ENCODE data around the gene PRKCG.

DNA sequence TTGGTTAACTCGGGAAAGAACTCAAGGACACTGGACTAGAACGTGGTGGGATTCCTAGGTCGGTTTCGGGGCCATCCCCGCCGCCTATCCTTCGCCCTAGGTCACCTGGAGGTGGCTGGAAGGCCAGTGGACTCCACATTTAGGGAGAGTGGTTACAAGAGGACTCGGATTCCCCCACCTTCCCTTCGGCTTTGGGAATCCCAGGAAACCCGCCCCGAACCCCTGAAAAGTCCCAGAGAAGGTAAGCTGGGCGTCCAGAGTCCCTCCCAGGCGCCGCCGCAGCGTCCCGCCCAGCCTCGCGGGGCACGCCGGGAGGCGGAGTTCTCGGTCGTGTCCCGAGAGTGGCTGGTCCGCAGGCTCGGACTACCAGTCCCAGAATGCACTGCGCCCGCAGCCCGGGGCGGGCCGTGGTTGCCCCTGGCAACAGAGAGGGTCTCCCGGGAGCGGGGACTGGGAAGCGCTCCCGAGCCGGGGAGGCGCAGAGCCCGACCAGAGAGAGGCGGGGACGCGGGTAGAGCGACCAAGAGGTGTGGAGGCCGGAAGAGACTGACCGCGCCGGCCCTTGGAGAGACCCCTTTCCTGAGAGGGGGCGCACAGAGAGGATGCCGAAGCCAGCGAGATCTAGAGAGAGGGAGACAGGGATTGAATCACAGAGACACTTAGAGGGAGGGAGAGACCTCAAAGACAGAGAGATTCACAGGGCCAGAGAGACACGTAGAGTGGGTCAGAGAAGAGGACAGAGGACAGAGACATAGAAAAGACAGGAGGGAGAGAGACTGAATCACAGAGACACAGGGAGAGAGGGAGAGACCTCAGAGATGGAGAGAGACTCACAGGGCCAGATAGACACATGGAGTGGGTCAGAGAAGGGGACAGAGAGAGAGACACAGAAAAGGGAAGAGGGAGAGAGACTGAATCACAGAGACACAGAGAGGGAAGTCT is 2.6 kb upstream of the PRKCG start:
- TF ChIP-seq EZH2 (IDR thresholded peaks at IDR 0.05; ENCODE audit: insufficient read depth, poor library complexity, severe bottlenecking) (no peak), EZH2phosphoT487 (IDR thresholded peaks at IDR 0.05; ENCODE audit: insufficient read depth, low read depth) (no peak)

Data from GM23248 (cell line).